Measurements from ENCODE around the gene LEFTY1. TPM values are rescaled to one million over a fixed set of nuclear protein-coding genes. Genes with fewer than 3 reads are reported as not detected.

LEFTY1 gene
- total and polyA plus RNA-seq, 2 experiments from 2014 or later: 3.9 to 5.8 TPM

DNA sequence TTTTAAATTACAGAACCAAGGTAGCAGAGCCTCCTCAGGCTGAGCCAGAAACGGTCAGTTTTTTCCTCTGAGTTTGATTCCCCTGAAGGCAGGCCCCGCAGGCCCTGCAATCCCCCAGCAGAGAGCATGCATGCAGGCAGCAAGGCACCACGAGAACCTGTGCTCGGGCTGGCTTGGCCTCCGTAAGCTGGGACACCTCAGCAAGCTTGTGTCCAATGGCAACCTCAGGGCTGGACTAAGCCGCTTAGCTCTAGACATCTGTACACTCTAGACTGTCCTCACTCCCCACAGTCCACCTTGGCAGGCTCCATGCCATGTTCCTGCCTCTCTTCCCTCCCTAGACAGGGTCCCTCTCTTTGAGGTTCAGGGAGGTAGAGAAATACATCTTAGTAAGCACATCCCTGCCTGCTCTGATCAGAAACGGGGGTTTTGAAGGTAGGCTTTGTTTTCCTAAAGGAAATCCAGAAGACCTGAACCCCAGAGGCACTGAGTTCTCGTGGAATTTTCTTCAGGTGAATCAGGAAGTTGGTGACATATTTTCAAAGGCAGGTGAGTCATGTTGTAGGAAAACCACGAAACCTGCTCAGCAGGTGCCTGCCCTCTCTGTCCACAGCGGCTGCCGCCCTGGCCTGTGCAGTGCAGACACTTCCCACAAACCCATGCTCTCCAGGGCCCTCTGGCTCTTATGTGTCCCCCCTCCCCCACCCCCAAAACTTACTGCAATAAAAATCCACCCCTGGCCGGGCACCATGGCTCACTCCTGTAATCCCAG is 13.7 kb downstream of the LEFTY1 start:
- Histone ChIP-seq H3K4me3 (no peak overlapping the region), H3K27ac (peak overlapping the region; percentile 98), H3K27me3 (no peaks in the 10 kb centered on the region), H3K9me3 (ENCODE audit: low read depth) (no peaks in the 10 kb centered on the region), H3K79me2 (peaks cover 42% of the 10 kb centered on the region), H3K4me2 (peak overlapping the region; percentile 20), H3K9me2 (replicated peaks; ENCODE audit: insufficient read depth) (no peaks in the 10 kb centered on the region), H3K4me1 (ENCODE audit: insufficient read depth) (peaks cover 48% of the 10 kb centered on the region), H4K20me1 (ENCODE audit: insufficient read depth, poor library complexity, severe bottlenecking) (no peaks in the 10 kb centered on the region), H2AFZ (no peak overlapping the region), H3K36me3 (replicated peaks; ENCODE audit: insufficient read depth, low read depth) (no peaks in the 10 kb centered on the region)
- DNase-seq (ENCODE audit: low spot score): peak; percentile 83
- WGBS (ENCODE audit: low lambda C conversion rate, missing lambda C conversion rate): 79% methylated on average over 12 of the region's 12 CpGs
- TF ChIP-seq EZH2phosphoT487 (IDR thresholded peaks at IDR 0.05; ENCODE audit: low read depth, severe bottlenecking, unreplicated experiment): no peak
- TF ChIP-seq, protein P1, sequence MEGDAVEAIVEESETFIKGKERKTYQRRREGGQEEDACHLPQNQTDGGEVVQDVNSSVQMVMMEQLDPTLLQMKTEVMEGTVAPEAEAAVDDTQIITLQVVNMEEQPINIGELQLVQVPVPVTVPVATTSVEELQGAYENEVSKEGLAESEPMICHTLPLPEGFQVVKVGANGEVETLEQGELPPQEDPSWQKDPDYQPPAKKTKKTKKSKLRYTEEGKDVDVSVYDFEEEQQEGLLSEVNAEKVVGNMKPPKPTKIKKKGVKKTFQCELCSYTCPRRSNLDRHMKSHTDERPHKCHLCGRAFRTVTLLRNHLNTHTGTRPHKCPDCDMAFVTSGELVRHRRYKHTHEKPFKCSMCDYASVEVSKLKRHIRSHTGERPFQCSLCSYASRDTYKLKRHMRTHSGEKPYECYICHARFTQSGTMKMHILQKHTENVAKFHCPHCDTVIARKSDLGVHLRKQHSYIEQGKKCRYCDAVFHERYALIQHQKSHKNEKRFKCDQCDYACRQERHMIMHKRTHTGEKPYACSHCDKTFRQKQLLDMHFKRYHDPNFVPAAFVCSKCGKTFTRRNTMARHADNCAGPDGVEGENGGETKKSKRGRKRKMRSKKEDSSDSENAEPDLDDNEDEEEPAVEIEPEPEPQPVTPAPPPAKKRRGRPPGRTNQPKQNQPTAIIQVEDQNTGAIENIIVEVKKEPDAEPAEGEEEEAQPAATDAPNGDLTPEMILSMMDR (IDR thresholded peaks at IDR 0.05; ENCODE audit: poor library complexity): no peak
- TF ChIP-seq EZH2 (IDR thresholded peaks at IDR 0.05; ENCODE audit: borderline replicate concordance): no peak

DNA sequence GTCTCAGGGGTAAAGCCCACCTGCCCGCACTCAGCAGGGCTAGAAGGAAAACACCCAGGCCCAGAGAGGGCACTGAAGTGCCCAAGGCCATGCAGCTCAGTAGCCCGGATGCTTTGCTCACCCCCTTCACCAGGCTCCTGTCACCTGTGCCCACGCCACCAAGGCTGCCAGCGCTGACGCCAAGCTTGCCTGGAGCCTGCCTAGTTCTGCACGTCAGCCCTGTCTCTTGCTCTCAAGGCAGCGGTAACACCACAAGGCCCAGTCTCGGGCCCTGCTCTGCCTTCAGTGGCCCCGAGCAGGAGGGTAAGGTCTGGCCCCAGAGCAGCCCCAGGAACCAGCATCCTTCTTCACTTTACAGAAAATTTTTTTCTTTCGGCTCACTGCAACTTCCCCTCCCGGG is 14.5 kb downstream of the LEFTY1 start:
- DNase-seq (ENCODE audit: low spot score): no peak
- Histone ChIP-seq H3K4me3 (no peak overlapping the region), H3K36me3 (replicated peaks; ENCODE audit: insufficient read depth, low read depth) (no peaks in the 10 kb centered on the region), H3K4me2 (no peak overlapping the region), H3K79me2 (peaks cover 38% of the 10 kb centered on the region), H3K4me1 (ENCODE audit: insufficient read depth) (peaks cover 42% of the 10 kb centered on the region), H3K9me3 (ENCODE audit: low read depth) (no peaks in the 10 kb centered on the region), H3K27ac (peak overlapping the region; percentile 98), H4K20me1 (ENCODE audit: insufficient read depth, poor library complexity, severe bottlenecking) (no peaks in the 10 kb centered on the region), H2AFZ (no peak overlapping the region), H3K9me2 (replicated peaks; ENCODE audit: insufficient read depth) (no peaks in the 10 kb centered on the region), H3K27me3 (no peaks in the 10 kb centered on the region)
- 94% methylated on average over 11 of the region's 11 CpGs for WGBS (ENCODE audit: low lambda C conversion rate, missing lambda C conversion rate)
- TF ChIP-seq, protein P1 (IDR thresholded peaks at IDR 0.05; ENCODE audit: poor library complexity): no peak
- TF ChIP-seq EZH2 (IDR thresholded peaks at IDR 0.05; ENCODE audit: borderline replicate concordance): no peak
- no peak for TF ChIP-seq EZH2phosphoT487 (IDR thresholded peaks at IDR 0.05; ENCODE audit: low read depth, severe bottlenecking, unreplicated experiment)

DNA sequence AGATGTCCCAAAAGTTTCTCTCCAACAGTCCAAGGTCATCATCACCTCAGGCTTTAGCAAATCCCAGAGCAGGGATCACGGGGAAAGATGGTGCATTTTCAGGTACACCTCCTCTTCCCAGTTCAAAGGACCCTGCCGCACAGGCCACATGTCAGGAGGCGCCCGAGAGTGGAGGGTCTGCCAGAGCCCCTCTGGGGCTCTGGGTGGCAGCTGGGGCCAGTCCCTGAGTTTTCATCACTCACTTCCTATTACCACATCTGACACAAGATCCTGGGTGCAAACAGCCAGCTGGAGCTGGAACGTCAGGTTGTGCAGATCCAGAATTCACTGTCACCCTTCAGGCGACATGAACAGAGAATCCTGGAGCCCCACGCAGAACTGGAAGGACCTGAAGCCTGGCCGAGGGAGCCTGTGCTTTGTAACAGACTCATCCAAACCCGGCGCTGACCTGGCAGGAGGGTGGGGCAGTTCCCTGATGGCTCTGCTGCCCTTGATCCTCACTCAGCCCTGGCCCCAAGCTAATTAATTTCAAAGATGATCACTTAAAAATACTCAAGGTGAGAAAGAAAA is 15.6 kb downstream of the LEFTY1 start:
- Histone ChIP-seq H2AFZ (no peak overlapping the region), H3K4me2 (no peak overlapping the region), H3K27ac (no peak overlapping the region), H4K20me1 (ENCODE audit: insufficient read depth, poor library complexity, severe bottlenecking) (no peaks in the 10 kb centered on the region), H3K9me3 (ENCODE audit: low read depth) (no peaks in the 10 kb centered on the region), H3K4me3 (no peak overlapping the region), H3K4me1 (ENCODE audit: insufficient read depth) (peaks cover 31% of the 10 kb centered on the region), H3K36me3 (replicated peaks; ENCODE audit: insufficient read depth, low read depth) (no peaks in the 10 kb centered on the region), H3K27me3 (no peaks in the 10 kb centered on the region), H3K79me2 (peaks cover 32% of the 10 kb centered on the region), H3K9me2 (replicated peaks; ENCODE audit: insufficient read depth) (no peaks in the 10 kb centered on the region)
- TF ChIP-seq EZH2 (IDR thresholded peaks at IDR 0.05; ENCODE audit: borderline replicate concordance) (no peak), EZH2phosphoT487 (IDR thresholded peaks at IDR 0.05; ENCODE audit: low read depth, severe bottlenecking, unreplicated experiment) (no peak)
- TF ChIP-seq, protein P1 (IDR thresholded peaks at IDR 0.05; ENCODE audit: poor library complexity): no peak
- WGBS (ENCODE audit: low lambda C conversion rate, missing lambda C conversion rate): 88% methylated on average over 10 of the region's 10 CpGs
- DNase-seq (ENCODE audit: low spot score): no peak

Data from hepatocyte (in vitro differentiated cells).